ENCODE results near the gene PIR. TPM values are rescaled to one million over a fixed set of nuclear protein-coding genes. Genes with fewer than 3 reads are reported as not detected.

Gene PIR
- total and polyA plus RNA-seq, 7 donors, result 4.5 to 22.1 (median 11.6) TPM

GRCh38 chrX:15399962-15400391, 93.2 kb downstream of the PIR start:
- H3K36me3 ChIP-seq, result no peaks in the 10 kb centered on the region
- H3K4me1 ChIP-seq, result no peaks in the 10 kb centered on the region
- no peaks in the 10 kb centered on the region for H3K9me3 ChIP-seq
- 76 to 79% methylated on average over 3 of the region's 3 CpGs for WGBS, 2 donors
- H3K27ac ChIP-seq, result no peak overlapping the region
- H3K4me3 ChIP-seq, result no peak overlapping the region
- DNase-seq, result no peak
- TF ChIP-seq POLR2AphosphoS5 (IDR thresholded peaks at IDR 0.05) (no peak), EP300 (IDR thresholded peaks at IDR 0.05) (no peak), CTCF (IDR thresholded peaks at IDR 0.05) (no peak)
- intact Hi-C loops (cut with DNase I), result no loop called here
- H3K27me3 ChIP-seq, result no peaks in the 10 kb centered on the region

GRCh38 chrX:15398874-15399273, 94.3 kb downstream of the PIR start:
- no peaks in the 10 kb centered on the region for H3K4me1 ChIP-seq
- H3K36me3 ChIP-seq, result no peaks in the 10 kb centered on the region
- H3K27ac ChIP-seq, result no peak overlapping the region
- DNase-seq, result no peak
- TF ChIP-seq EP300 (IDR thresholded peaks at IDR 0.05) (no peak), CTCF (IDR thresholded peaks at IDR 0.05) (no peak)
- intact Hi-C loops (cut with DNase I), result no loop called here
- no peaks in the 10 kb centered on the region for H3K27me3 ChIP-seq
- H3K9me3 ChIP-seq, result no peaks in the 10 kb centered on the region
- H3K4me3 ChIP-seq, result no peak overlapping the region

- Histone ChIP-seq H3K27ac (no peak overlapping the region), H3K4me3 (no peak overlapping the region), H3K9me3 (no peaks in the 10 kb centered on the region), H3K27me3 (no peaks in the 10 kb centered on the region), H3K4me1 (no peaks in the 10 kb centered on the region), H3K36me3 (no peaks in the 10 kb centered on the region)
- 88 to 97% methylated on average over 2 of the region's 2 CpGs for WGBS, 2 donors
- DNase-seq, result no peak
- intact Hi-C loops (cut with DNase I), result no loop called here
- TF ChIP-seq EP300 (IDR thresholded peaks at IDR 0.05) (no peak), POLR2A (IDR thresholded peaks at IDR 0.05) (no peak), POLR2AphosphoS5 (IDR thresholded peaks at IDR 0.05) (no peak), CTCF (IDR thresholded peaks at IDR 0.05) (no peak)
These were observed 97.3 kb downstream of the PIR start for GRCh38 chrX:15395789-15396188.

GRCh38 chrX:15391850-15392249, 101.3 kb downstream of the PIR start:
- Histone ChIP-seq H3K4me1 (no peaks in the 10 kb centered on the region), H3K9me3 (no peaks in the 10 kb centered on the region), H3K27me3 (no peaks in the 10 kb centered on the region), H3K4me3 (no peak overlapping the region), H3K27ac (no peak overlapping the region), H3K36me3 (no peaks in the 10 kb centered on the region)
- intact Hi-C loops (cut with DNase I), result no loop called here
- no peak for TF ChIP-seq EP300 (IDR thresholded peaks at IDR 0.05)
- TF ChIP-seq POLR2AphosphoS5 (IDR thresholded peaks at IDR 0.05), result no peak
- TF ChIP-seq POLR2A (IDR thresholded peaks at IDR 0.05), result no peak
- WGBS, 2 donors, result 76 to 92% methylated on average over 4 of the region's 4 CpGs
- DNase-seq, result no peak

GRCh38 chrX:15384304-15384703, 108.8 kb downstream of the PIR start, which contains the start of gene VEGFD:
VEGFD (minus strand) TSS chrX:15384413; CDS start chrX:15383946, 467 bp downstream.
- Histone ChIP-seq H3K4me1 (no peaks in the 10 kb centered on the region), H3K9me3 (no peaks in the 10 kb centered on the region), H3K27ac (no peak within 1 kb of the TSS), H3K36me3 (no peaks in the 10 kb centered on the region), H3K27me3 (no peaks in the 10 kb centered on the region), H3K4me3 (no peak within 1 kb of the TSS)
- intact Hi-C loops (cut with DNase I), result no loop called here
- WGBS, 2 donors, result 54 to 63% methylated on average over 2 of the region's 2 CpGs
- no peak for DNase-seq
- TF ChIP-seq POLR2AphosphoS5 (IDR thresholded peaks at IDR 0.05), result no peak
- no peak for TF ChIP-seq CTCF (IDR thresholded peaks at IDR 0.05)
- TF ChIP-seq POLR2A (IDR thresholded peaks at IDR 0.05), result no peak
- no peak for TF ChIP-seq EP300 (IDR thresholded peaks at IDR 0.05)
